GM12878 (cell line): ENCODE results near the gene GNG12. TPM values are rescaled to one million over a fixed set of nuclear protein-coding genes. Genes with fewer than 3 reads are reported as not detected.

Experiments
- CEBPB ChIP-seq, 2 experiments: fragments of 150-350 bp in 1 of 2; IDR thresholded peaks; 2 replicates each; pipeline ENCODE4 v1.6.1; 2012 to 2014; ENCODE audit warnings: low read depth in 2 of 2, low read length in 2 of 2, borderline replicate concordance in 1 of 2, inconsistent platforms in 1 of 2
- CTCF ChIP-seq, 3 experiments: IDR thresholded peaks in 2 of 3; conservative IDR thresholded peaks in 1 of 3; 2 replicates each; pipeline ENCODE4 v1.5.1; 2011; ENCODE audit warnings: low read depth in 3 of 3, low read length in 3 of 3, mild to moderate bottlenecking in 3 of 3, control low read depth in 2 of 3, moderate library complexity in 2 of 3, inconsistent platforms in 1 of 3, mixed read lengths in 1 of 3; ENCODE audit not compliant: control insufficient read depth in 2 of 3, insufficient read depth in 1 of 3; ENCODE audit errors: extremely low read depth in 1 of 3
- E2F8 ChIP-seq: fragments of 450-650 bp; IDR thresholded peaks from 2 replicates; pipeline ENCODE4 v1.6.1; 2018; ENCODE audit warnings: mild to moderate bottlenecking, low read depth, moderate library complexity; ENCODE audit not compliant: partially characterized antibody
- IRF4 ChIP-seq: IDR thresholded peaks from 2 replicates; pipeline ENCODE4 v1.6.1; 2011; ENCODE audit warnings: low read depth, low read length
- JUND ChIP-seq: IDR thresholded peaks from 2 replicates; pipeline ENCODE4 v1.6.1; 2012; ENCODE audit warnings: low read depth, mild to moderate bottlenecking, low read length, improper control_type of control experiment, moderate library complexity
- KAT2A ChIP-seq: conservative IDR thresholded peaks from 2 replicates; pipeline ENCODE4 v1.6.1; 2011; ENCODE audit warnings: low read depth, low read length; ENCODE audit not compliant: control insufficient read depth
- MYC ChIP-seq: IDR thresholded peaks from 2 replicates; pipeline ENCODE4 v1.6.1; 2011; ENCODE audit warnings: mild to moderate bottlenecking, low read length, moderate library complexity, inconsistent platforms; ENCODE audit not compliant: insufficient read depth, insufficient replicate concordance, insufficient read length, severe bottlenecking
- NBN ChIP-seq: fragments of 450-650 bp; IDR thresholded peaks from 2 replicates; pipeline ENCODE4 v1.6.1; 2016
- NFIC ChIP-seq: IDR thresholded peaks from 2 replicates; pipeline ENCODE4 v1.6.1; 2012; ENCODE audit warnings: low read depth, mild to moderate bottlenecking, inconsistent platforms, low read length, moderate library complexity
- NFXL1 ChIP-seq: fragments of 450-650 bp; IDR thresholded peaks from 2 replicates; pipeline ENCODE4 v1.6.1; 2017; ENCODE audit warnings: antibody characterized with exemption, mild to moderate bottlenecking, borderline replicate concordance
- PAX8 ChIP-seq: fragments of 450-650 bp; IDR thresholded peaks from 2 replicates; pipeline ENCODE4 v1.6.1; 2017; ENCODE audit warnings: mild to moderate bottlenecking, moderate library complexity
- RELA ChIP-seq: fragments of 450-650 bp; IDR thresholded peaks from 2 replicates; pipeline ENCODE4 v1.8.0; 2014; ENCODE audit warnings: borderline replicate concordance; ENCODE audit not compliant: partially characterized antibody
- SMAD1 ChIP-seq: fragments of 450-650 bp; IDR thresholded peaks from 2 replicates; pipeline ENCODE4 v1.6.1; 2018; ENCODE audit warnings: mild to moderate bottlenecking, low read depth; ENCODE audit not compliant: partially characterized antibody
- SREBF2 ChIP-seq: IDR thresholded peaks from 2 replicates; pipeline ENCODE4 v1.6.1; 2012; ENCODE audit warnings: mild to moderate bottlenecking, low read length
- STAT3 ChIP-seq: IDR thresholded peaks from 2 replicates; pipeline ENCODE4 v1.6.1; 2011; ENCODE audit warnings: low read depth, low read length, improper control_type of control experiment
- TARDBP ChIP-seq: IDR thresholded peaks from 2 replicates; pipeline ENCODE4 v1.6.1; 2016; ENCODE audit warnings: borderline replicate concordance
- polyA plus RNA-seq, 11 experiments: library from polyadenylated mRNA; depleted of rRNA in 4 of 11; unstranded in 6 of 11; stranded (reverse) in 5 of 11; fragments of >200 nt; fragmentation: Nextera tagmentation in 4 of 11; fragmentation: Illumina TruSeq in 1 of 11; extraction: Ambion mirVana in 4 of 11; extraction: Trizol in 1 of 11; gene quantifications; 1 replicate in 1 of 11; 2 replicates in 10 of 11; pipeline versions ENCODE4 v1.2.1 to v1.2.3, GENCODE V29; 2011 to 2016; ENCODE audit warnings: inconsistent platforms in 2 of 11, missing spikeins in 2 of 11, low read depth in 1 of 11
- total RNA-seq, 4 experiments: library from RNA; depleted of rRNA in 3 of 4; stranded (reverse); fragments of >200 nt in 3 of 4; fragmentation: Illumina TruSeq in 1 of 4; extraction: Trizol in 1 of 4; gene quantifications; 2 replicates each; pipeline versions ENCODE4 v1.2.1 to v1.2.3, GENCODE V29; 2013 to 2021
- TF ChIP-seq, protein P1 (sequence below): fragments of 150-350 bp; IDR thresholded peaks from 2 replicates; pipeline ENCODE4 v1.6.1; 2016; ENCODE audit warnings: low read depth, low read length
- TF ChIP-seq, protein P2 (sequence below): fragments of 450-650 bp; IDR thresholded peaks from 2 replicates; pipeline ENCODE4 v1.6.1; 2017; ENCODE audit warnings: mild to moderate bottlenecking, moderate library complexity

GNG12 gene
- total and polyA plus RNA-seq, 10 of the 15 experiments (the other 5 are each of a cell fraction or from before 2014, with no cell fraction given) = 0.22 to 32.8 (median 0.35) TPM

DNA sequence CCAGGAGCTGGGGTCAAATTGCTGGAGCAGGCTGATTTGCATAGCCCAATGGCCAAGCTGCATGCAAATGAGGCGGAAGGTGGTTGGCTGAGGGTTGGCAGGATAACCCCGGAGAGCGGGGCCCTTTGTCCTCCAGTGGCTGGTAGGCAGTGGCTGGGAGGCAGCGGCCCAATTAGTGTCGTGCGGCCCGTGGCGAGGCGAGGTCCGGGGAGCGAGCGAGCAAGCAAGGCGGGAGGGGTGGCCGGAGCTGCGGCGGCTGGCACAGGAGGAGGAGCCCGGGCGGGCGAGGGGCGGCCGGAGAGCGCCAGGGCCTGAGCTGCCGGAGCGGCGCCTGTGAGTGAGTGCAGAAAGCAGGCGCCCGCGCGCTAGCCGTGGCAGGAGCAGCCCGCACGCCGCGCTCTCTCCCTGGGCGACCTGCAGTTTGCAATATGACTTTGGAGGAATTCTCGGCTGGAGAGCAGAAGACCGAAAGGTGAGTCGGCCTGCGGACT is 148.2 kb downstream of the GNG12 start, which contains the start of gene GADD45A (continued):
- no peak for TF ChIP-seq E2F8
- no peak for TF ChIP-seq CTCF (IDR thresholded peaks at IDR 0.05 in 2 of 3, conservative IDR thresholded peaks at IDR 0.05 in 1 of 3; ENCODE audit: control insufficient read depth in 2 of 3, extremely low read depth in 1 of 3, insufficient read depth in 1 of 3, low read depth in 3 of 3, low read length in 3 of 3)
- TF ChIP-seq IRF4 = no peak
- no peak for TF ChIP-seq SREBF2
- no peak for TF ChIP-seq KAT2A
- TF ChIP-seq, protein P1, sequence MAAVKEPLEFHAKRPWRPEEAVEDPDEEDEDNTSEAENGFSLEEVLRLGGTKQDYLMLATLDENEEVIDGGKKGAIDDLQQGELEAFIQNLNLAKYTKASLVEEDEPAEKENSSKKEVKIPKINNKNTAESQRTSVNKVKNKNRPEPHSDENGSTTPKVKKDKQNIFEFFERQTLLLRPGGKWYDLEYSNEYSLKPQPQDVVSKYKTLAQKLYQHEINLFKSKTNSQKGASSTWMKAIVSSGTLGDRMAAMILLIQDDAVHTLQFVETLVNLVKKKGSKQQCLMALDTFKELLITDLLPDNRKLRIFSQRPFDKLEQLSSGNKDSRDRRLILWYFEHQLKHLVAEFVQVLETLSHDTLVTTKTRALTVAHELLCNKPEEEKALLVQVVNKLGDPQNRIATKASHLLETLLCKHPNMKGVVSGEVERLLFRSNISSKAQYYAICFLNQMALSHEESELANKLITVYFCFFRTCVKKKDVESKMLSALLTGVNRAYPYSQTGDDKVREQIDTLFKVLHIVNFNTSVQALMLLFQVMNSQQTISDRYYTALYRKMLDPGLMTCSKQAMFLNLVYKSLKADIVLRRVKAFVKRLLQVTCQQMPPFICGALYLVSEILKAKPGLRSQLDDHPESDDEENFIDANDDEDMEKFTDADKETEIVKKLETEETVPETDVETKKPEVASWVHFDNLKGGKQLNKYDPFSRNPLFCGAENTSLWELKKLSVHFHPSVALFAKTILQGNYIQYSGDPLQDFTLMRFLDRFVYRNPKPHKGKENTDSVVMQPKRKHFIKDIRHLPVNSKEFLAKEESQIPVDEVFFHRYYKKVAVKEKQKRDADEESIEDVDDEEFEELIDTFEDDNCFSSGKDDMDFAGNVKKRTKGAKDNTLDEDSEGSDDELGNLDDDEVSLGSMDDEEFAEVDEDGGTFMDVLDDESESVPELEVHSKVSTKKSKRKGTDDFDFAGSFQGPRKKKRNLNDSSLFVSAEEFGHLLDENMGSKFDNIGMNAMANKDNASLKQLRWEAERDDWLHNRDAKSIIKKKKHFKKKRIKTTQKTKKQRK = no peak
- TF ChIP-seq SMAD1 = peak; percentile 44
- TF ChIP-seq NFXL1 = no peak
- no peak for TF ChIP-seq JUND
- TF ChIP-seq CEBPB (IDR thresholded peaks at IDR 0.05; ENCODE audit: borderline replicate concordance in 1 of 2, low read depth in 2 of 2, low read length in 2 of 2) = no peak
- TF ChIP-seq STAT3 = no peak
- no peak for TF ChIP-seq NFIC
- peak; percentile 58 for TF ChIP-seq MYC
- peak; percentile 24 for TF ChIP-seq RELA
- TF ChIP-seq PAX8 = no peak
- peak; percentile 49; the same call in 1 of the 2 replicates for TF ChIP-seq NBN
- TF ChIP-seq, protein P2, sequence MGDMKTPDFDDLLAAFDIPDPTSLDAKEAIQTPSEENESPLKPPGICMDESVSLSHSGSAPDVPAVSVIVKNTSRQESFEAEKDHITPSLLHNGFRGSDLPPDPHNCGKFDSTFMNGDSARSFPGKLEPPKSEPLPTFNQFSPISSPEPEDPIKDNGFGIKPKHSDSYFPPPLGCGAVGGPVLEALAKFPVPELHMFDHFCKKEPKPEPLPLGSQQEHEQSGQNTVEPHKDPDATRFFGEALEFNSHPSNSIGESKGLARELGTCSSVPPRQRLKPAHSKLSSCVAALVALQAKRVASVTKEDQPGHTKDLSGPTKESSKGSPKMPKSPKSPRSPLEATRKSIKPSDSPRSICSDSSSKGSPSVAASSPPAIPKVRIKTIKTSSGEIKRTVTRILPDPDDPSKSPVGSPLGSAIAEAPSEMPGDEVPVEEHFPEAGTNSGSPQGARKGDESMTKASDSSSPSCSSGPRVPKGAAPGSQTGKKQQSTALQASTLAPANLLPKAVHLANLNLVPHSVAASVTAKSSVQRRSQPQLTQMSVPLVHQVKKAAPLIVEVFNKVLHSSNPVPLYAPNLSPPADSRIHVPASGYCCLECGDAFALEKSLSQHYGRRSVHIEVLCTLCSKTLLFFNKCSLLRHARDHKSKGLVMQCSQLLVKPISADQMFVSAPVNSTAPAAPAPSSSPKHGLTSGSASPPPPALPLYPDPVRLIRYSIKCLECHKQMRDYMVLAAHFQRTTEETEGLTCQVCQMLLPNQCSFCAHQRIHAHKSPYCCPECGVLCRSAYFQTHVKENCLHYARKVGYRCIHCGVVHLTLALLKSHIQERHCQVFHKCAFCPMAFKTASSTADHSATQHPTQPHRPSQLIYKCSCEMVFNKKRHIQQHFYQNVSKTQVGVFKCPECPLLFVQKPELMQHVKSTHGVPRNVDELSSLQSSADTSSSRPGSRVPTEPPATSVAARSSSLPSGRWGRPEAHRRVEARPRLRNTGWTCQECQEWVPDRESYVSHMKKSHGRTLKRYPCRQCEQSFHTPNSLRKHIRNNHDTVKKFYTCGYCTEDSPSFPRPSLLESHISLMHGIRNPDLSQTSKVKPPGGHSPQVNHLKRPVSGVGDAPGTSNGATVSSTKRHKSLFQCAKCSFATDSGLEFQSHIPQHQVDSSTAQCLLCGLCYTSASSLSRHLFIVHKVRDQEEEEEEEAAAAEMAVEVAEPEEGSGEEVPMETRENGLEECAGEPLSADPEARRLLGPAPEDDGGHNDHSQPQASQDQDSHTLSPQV = no peak
- TF ChIP-seq TARDBP = no peak
